ENCODE measurements around the gene ARHGAP32.

ARHGAP32 gene

GRCh38 chr11:129075757-129076156, 116.4 kb downstream of the ARHGAP32 start (continued):
- TF ChIP-seq ZFP30 (CRISPR knock-in tag; IDR thresholded peaks at IDR 0.05): no peak
- no peak for TF ChIP-seq ZNF565 (CRISPR knock-in tag; conservative IDR thresholded peaks at IDR 0.05; ENCODE audit: low read depth)

- TF ChIP-seq RARB (CRISPR knock-in tag; IDR thresholded peaks at IDR 0.05): no peak
- no peak for TF ChIP-seq ZNF70 (CRISPR knock-in tag; IDR thresholded peaks at IDR 0.05)
- no peak for TF ChIP-seq ZFP30 (CRISPR knock-in tag; IDR thresholded peaks at IDR 0.05)
- TF ChIP-seq TCF4 (CRISPR knock-in tag; IDR thresholded peaks at IDR 0.05; ENCODE audit: borderline replicate concordance): no peak
- no peak for TF ChIP-seq ZNF8 (CRISPR knock-in tag; IDR thresholded peaks at IDR 0.05)
- no peak for TF ChIP-seq BACH2 (CRISPR knock-in tag; IDR thresholded peaks at IDR 0.05; ENCODE audit: borderline replicate concordance)
- TF ChIP-seq ARNTL (CRISPR knock-in tag; IDR thresholded peaks at IDR 0.05; ENCODE audit: borderline replicate concordance, low read depth): no peak
- TF ChIP-seq ZFP3 (CRISPR knock-in tag; IDR thresholded peaks at IDR 0.05): no peak
- no peak for TF ChIP-seq GLIS3 (CRISPR knock-in tag; IDR thresholded peaks at IDR 0.05)
- no peak for TF ChIP-seq CSDC2 (CRISPR knock-in tag; IDR thresholded peaks at IDR 0.05)
- no peak for TF ChIP-seq ISL1 (CRISPR knock-in tag; IDR thresholded peaks at IDR 0.05)
- no peak for TF ChIP-seq CREB5 (CRISPR knock-in tag; IDR thresholded peaks at IDR 0.05; ENCODE audit: low read depth)
- TF ChIP-seq OSR1 (CRISPR knock-in tag; IDR thresholded peaks at IDR 0.05): no peak
- TF ChIP-seq TSHZ2 (CRISPR knock-in tag; IDR thresholded peaks at IDR 0.05): no peak
- TF ChIP-seq PPARA (CRISPR knock-in tag; IDR thresholded peaks at IDR 0.05; ENCODE audit: borderline replicate concordance): no peak
- TF ChIP-seq PATZ1 (CRISPR knock-in tag; IDR thresholded peaks at IDR 0.05; ENCODE audit: borderline replicate concordance): no peak
- TF ChIP-seq CSRNP3 (CRISPR knock-in tag; IDR thresholded peaks at IDR 0.05): no peak
- TF ChIP-seq POU6F1 (CRISPR knock-in tag; IDR thresholded peaks at IDR 0.05; ENCODE audit: borderline replicate concordance, low read depth): no peak
- no peak for TF ChIP-seq SNAI2 (CRISPR knock-in tag; IDR thresholded peaks at IDR 0.05)
- no peak for ATAC-seq
Observed at GRCh38 chr11:129067454-129067853, 124.7 kb downstream of the ARHGAP32 start.

- TF ChIP-seq TCF4 (CRISPR knock-in tag; IDR thresholded peaks at IDR 0.05; ENCODE audit: borderline replicate concordance) (no peak), BACH2 (CRISPR knock-in tag; IDR thresholded peaks at IDR 0.05; ENCODE audit: borderline replicate concordance) (no peak), ZFP3 (CRISPR knock-in tag; IDR thresholded peaks at IDR 0.05) (no peak), OSR1 (CRISPR knock-in tag; IDR thresholded peaks at IDR 0.05) (no peak), RARB (CRISPR knock-in tag; IDR thresholded peaks at IDR 0.05) (no peak), TOX (CRISPR knock-in tag; IDR thresholded peaks at IDR 0.05; ENCODE audit: borderline replicate concordance) (no peak), PPARA (CRISPR knock-in tag; IDR thresholded peaks at IDR 0.05; ENCODE audit: borderline replicate concordance) (no peak), TSHZ2 (CRISPR knock-in tag; IDR thresholded peaks at IDR 0.05) (no peak), ZNF70 (CRISPR knock-in tag; IDR thresholded peaks at IDR 0.05) (no peak), CSDC2 (CRISPR knock-in tag; IDR thresholded peaks at IDR 0.05) (no peak), CREB5 (CRISPR knock-in tag; IDR thresholded peaks at IDR 0.05; ENCODE audit: low read depth) (no peak), PATZ1 (CRISPR knock-in tag; IDR thresholded peaks at IDR 0.05; ENCODE audit: borderline replicate concordance) (no peak), GLIS3 (CRISPR knock-in tag; IDR thresholded peaks at IDR 0.05) (no peak)
- no peak for ATAC-seq
Observed at GRCh38 chr11:129066229-129066628, 125.9 kb downstream of the ARHGAP32 start.
